Kidney (tissue), 14 donors: Measurements from ENCODE around the gene RPRD1B. TPM values are rescaled to one million over a fixed set of nuclear protein-coding genes. Genes with fewer than 3 reads are reported as not detected.

Source experiments
- DNase-seq, 5 donors: peaks; one replicate each; pipeline ENCODE4 v3.0.0-alpha.2; 2013 to 2020
- FAIRE-seq: peaks from 2 replicates; lab custom pipeline; 2012; peaks lifted over from hg19 to GRCh38; lab: Jason Lieb, UNC
- H3K27ac ChIP-seq, 2 donors: one replicate each; pipeline ENCODE4 v1.7.0; 2013; ENCODE audit warnings: low read depth in 2 of 2, low read length in 2 of 2, inconsistent platforms in 1 of 2
- H3K27me3 ChIP-seq: one replicate; pipeline ENCODE4 v1.7.1; 2013; ENCODE audit warnings: low read length, inconsistent platforms; ENCODE audit not compliant: control insufficient read depth, insufficient read depth
- H3K36me3 ChIP-seq, 3 donors: one replicate each; pipeline versions ENCODE4 v1.7.0 to v1.7.1; 2013; ENCODE audit warnings: low read length in 3 of 3, control low read depth in 1 of 3, inconsistent platforms in 1 of 3; ENCODE audit not compliant: insufficient read depth in 3 of 3, control insufficient read depth in 2 of 3
- H3K4me1 ChIP-seq, 3 donors: one replicate each; pipeline versions ENCODE4 v1.7.0 to v1.7.1; 2013; ENCODE audit warnings: low read length in 3 of 3, inconsistent platforms in 1 of 3, low read depth in 1 of 3; ENCODE audit not compliant: control insufficient read depth in 2 of 3, insufficient read depth in 2 of 3
- H3K4me3 ChIP-seq, 3 donors: one replicate each; pipeline versions ENCODE4 v1.7.0 to v1.8.1; 2013; ENCODE audit warnings: low read length in 3 of 3, control low read depth in 1 of 3, inconsistent platforms in 1 of 3
- H3K9ac ChIP-seq, 3 donors: one replicate each; pipeline versions ENCODE4 v1.7.0 to v1.7.1; 2013; ENCODE audit warnings: low read length in 3 of 3, control low read depth in 1 of 3, inconsistent platforms in 1 of 3
- H3K9me3 ChIP-seq, 3 donors: one replicate each; pipeline versions ENCODE4 v1.7.0 to v1.7.1; 2013; ENCODE audit warnings: low read length in 3 of 3, control low read depth in 1 of 3, inconsistent platforms in 1 of 3; ENCODE audit not compliant: control insufficient read depth in 2 of 3, insufficient read depth in 1 of 3
- CTCF ChIP-seq: IDR thresholded peaks from 3 replicates; pipeline ENCODE4 v1.5.1; 2012; ENCODE audit warnings: mild to moderate bottlenecking, moderate library complexity, borderline replicate concordance; ENCODE audit not compliant: insufficient read depth; ENCODE audit errors: extremely low read depth
- intact Hi-C: fragments of 100-400 bp; cut with DNase I; formaldehyde crosslinking; loops from one replicate; pipeline ENCODE4 v1.11.1; 2022
- polyA plus RNA-seq: library from polyadenylated mRNA; stranded (reverse); fragments of 350-450 nt; fragmentation: Illumina TruSeq; extraction: RNeasy Lipid Tissue Mini Kit (QIAGEN cat#74804); gene quantifications from one replicate; pipeline ENCODE4 v1.2.3, GENCODE V29; 2014; ENCODE audit warnings: low read depth, low replicate concordance; ENCODE audit not compliant: insufficient read depth
- total RNA-seq: library from RNA; stranded (reverse); fragmentation: NEBNext Ultra II Directional; extraction: Animal tissue kit (Norgen Biotek cat#: 25700); gene quantifications from one replicate; pipeline ENCODE4 v1.2.1, GENCODE V29; 2021
- donor health status: control.
- donor health status: control.
- donor health status: control.
- donor health status: control.
- donor health status: control.
- donor health status: DM: yes; HTN: yes; CAD: no.
- donor health status: Normal renal cell carcinoma (clear cell type).

Gene RPRD1B
- total and polyA plus RNA-seq, 2 donors from 2014 or later: 13.4 to 34.4 TPM

GRCh38 chr20:38126146-38126921, 92.8 kb downstream of the RPRD1B start:
- Histone ChIP-seq H3K4me3 (no peak overlapping the region), H3K36me3 (no peaks in the 10 kb centered on the region), H3K9me3 (no peaks in the 10 kb centered on the region), H3K4me1 (peaks cover 0 to 13% (median 10%) of the 10 kb centered on the region in 3 donors), H3K27me3 (no peaks in the 10 kb centered on the region), H3K27ac (peak overlapping the region; percentile 25 to 47), H3K9ac (no peak overlapping the region)
- intact Hi-C loops: no loop called here
- TF ChIP-seq CTCF: no peak
- FAIRE-seq: no peak
- DNase-seq: peak in 2 of 5 donors; percentile 9 to 82

GRCh38 chr20:38126932-38127621, 93.5 kb downstream of the RPRD1B start:
- H3K36me3 ChIP-seq: no peaks in the 10 kb centered on the region
- peak in 3 of 5 donors; percentile 8 to 77 (median 58) for DNase-seq
- no peaks in the 10 kb centered on the region for H3K9me3 ChIP-seq
- no peaks in the 10 kb centered on the region for H3K27me3 ChIP-seq
- TF ChIP-seq CTCF: no peak
- H3K4me1 ChIP-seq: peaks cover 0 to 13% (median 10%) of the 10 kb centered on the region in 3 donors
- intact Hi-C loops: no loop called here
- peak overlapping the region; percentile 25 to 47 for H3K27ac ChIP-seq
- no peak overlapping the region for H3K4me3 ChIP-seq
- H3K9ac ChIP-seq: peak overlapping the region in 1 of 3 donors; percentile 48
- no peak for FAIRE-seq

GRCh38 chr20:38127920-38128528, 94.5 kb downstream of the RPRD1B start:
- no peak for TF ChIP-seq CTCF
- Histone ChIP-seq H3K27me3 (no peaks in the 10 kb centered on the region), H3K36me3 (no peaks in the 10 kb centered on the region), H3K4me1 (peaks cover 0 to 13% (median 10%) of the 10 kb centered on the region in 3 donors), H3K9me3 (no peaks in the 10 kb centered on the region), H3K4me3 (no peak overlapping the region), H3K27ac (no peak overlapping the region), H3K9ac (no peak overlapping the region)
- DNase-seq (peak in 1 of 5 donors; percentile 35), FAIRE-seq (no peak)
- intact Hi-C loops: no loop called here
